Mesodermal cell (in vitro differentiated cells): ENCODE results near the gene UFD1.

Experiments
- H3K27ac ChIP-seq: 2 replicates; pipeline ENCODE4 v1.7.0; 2013; ENCODE audit warnings: mild to moderate bottlenecking, low read depth, low read length, moderate library complexity; ENCODE audit not compliant: severe bottlenecking
- H3K36me3 ChIP-seq: 2 replicates; pipeline ENCODE4 v1.7.1; 2013; ENCODE audit warnings: mild to moderate bottlenecking, low read length, moderate library complexity; ENCODE audit not compliant: control insufficient read depth, insufficient read depth
- H3K4me1 ChIP-seq: one replicate; pipeline ENCODE4 v1.7.1; 2013; ENCODE audit warnings: mild to moderate bottlenecking, low read length; ENCODE audit not compliant: insufficient read depth, control insufficient read depth, poor library complexity, severe bottlenecking
- H3K4me3 ChIP-seq: 2 replicates; pipeline ENCODE4 v1.7.0; 2013; ENCODE audit warnings: low read length, control low read depth, mild to moderate bottlenecking; ENCODE audit not compliant: insufficient read depth, poor library complexity, severe bottlenecking; ENCODE audit errors: extremely low read depth
- H3K9me3 ChIP-seq: 2 replicates; pipeline ENCODE4 v1.7.1; 2013; ENCODE audit warnings: mild to moderate bottlenecking, low read length, moderate library complexity; ENCODE audit not compliant: control insufficient read depth
- WGBS, 2 experiments: methylation state at CpG; one replicate each; pipeline ENCODE4 v1.1.5; 2013; ENCODE audit warnings: missing lambda C conversion rate in 2 of 2; ENCODE audit not compliant: insufficient coverage in 2 of 2; 5-methylcytosine and 5-hydroxymethylcytosine counted together

Gene UFD1

DNA sequence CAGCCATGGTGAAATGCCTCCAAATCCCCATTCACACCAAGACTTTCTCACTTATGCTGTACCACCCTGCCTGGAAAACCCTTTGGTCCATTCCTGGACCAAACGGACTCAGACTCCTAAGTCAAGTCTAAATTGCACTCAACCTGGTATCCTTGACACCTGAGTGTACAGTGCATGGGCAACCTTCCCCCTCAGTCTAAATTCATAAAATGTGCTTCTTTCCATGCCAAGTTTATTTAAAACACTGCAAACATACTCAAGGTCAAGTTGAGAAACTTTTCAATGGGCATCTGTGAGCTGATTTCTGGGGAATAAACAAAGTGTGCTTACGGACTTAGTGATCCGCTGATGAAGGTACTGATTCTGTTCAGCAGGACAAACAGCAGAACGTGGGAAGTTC lies 73.9 kb downstream of the UFD1 start:
- 93 to 100% methylated on average over 1 to 3 of the region's 4 CpGs for WGBS, 2 experiments
- no peaks in the 10 kb centered on the region for H3K9me3 ChIP-seq
- no peaks in the 10 kb centered on the region for H3K4me1 ChIP-seq
- no peak overlapping the region for H3K4me3 ChIP-seq
- H3K27ac ChIP-seq = no peak overlapping the region
- H3K36me3 ChIP-seq = peaks cover 77% of the 10 kb centered on the region

DNA sequence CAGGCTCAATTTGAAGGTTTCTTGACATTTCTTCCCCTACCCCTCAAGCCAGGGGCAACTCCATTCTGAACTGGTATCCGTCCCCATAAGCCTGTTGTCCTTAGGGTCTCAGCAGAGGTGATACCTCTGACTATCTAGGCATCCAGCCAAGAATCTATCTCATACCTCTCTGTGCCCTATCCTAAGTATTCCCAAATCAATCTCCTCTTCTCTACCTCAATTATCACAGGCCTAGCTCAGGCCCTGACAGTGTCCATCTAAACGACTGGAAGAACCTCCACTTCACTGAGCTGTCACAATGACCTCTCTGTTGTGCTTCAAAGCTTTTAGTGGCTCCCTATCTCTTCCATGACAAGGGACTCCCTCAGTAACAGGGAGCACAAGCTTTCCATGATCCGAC lies 74.3 kb downstream of the UFD1 start:
- H3K36me3 ChIP-seq = peaks cover 75% of the 10 kb centered on the region
- 94% methylated on average over 3 of the region's 3 CpGs for WGBS, 2 experiments
- H3K27ac ChIP-seq = no peak overlapping the region
- H3K4me3 ChIP-seq = no peak overlapping the region
- no peaks in the 10 kb centered on the region for H3K9me3 ChIP-seq
- no peaks in the 10 kb centered on the region for H3K4me1 ChIP-seq

DNA sequence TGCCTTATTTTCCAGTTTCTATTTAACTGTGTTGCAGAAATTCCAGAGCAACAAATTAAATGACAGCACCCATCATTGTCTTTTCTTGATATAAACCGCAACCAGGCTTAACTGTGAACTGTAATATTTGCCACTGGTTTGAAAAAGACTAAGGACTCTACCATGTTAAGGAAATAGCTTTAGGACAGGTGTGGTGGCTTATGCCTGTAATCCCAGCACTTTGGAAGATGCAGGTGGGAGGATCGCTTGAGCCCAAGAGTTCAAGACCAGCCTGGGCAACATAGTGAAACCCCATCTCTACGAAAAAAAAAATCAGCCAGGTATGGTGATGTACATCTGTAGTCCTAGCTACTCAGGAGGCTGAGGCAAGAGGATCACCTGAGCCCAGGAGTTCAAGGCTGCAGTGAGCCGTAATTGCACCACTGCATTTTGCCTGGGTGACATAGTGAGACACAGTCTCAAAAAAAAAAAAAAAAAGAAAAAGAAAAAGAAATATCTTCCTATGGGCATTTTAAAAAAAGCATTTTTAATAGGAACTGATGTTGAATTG lies 76.3 kb downstream of the UFD1 start:
- no peaks in the 10 kb centered on the region for H3K4me1 ChIP-seq
- WGBS, 2 experiments = 94 to 100% methylated on average over 2 to 3 of the region's 4 CpGs
- H3K4me3 ChIP-seq = no peak overlapping the region
- H3K27ac ChIP-seq = no peak overlapping the region
- no peaks in the 10 kb centered on the region for H3K9me3 ChIP-seq
- H3K36me3 ChIP-seq = peaks cover 72% of the 10 kb centered on the region

DNA sequence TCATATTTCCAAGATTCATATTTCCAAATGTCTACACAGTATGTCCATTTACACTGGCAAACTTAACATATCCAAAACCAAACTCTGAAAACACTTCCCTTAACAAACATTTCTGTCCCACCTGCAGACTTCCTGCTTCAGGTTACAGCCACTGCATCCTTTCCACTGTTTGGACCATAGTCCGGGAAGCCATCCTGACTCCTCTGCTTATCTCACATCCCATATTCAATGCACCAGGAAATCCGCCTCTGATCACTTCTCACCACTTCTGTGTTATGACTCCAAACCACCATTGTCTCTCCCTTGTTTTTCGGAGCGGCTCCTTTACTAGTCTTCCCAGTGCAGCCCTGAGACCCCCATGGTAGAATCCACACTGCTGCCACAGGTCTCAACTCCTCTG lies 77.5 kb downstream of the UFD1 start:
- WGBS, 2 experiments = 94 to 96% methylated on average over 4 of the region's 4 CpGs
- no peaks in the 10 kb centered on the region for H3K9me3 ChIP-seq
- no peaks in the 10 kb centered on the region for H3K4me1 ChIP-seq
- no peak overlapping the region for H3K4me3 ChIP-seq
- H3K36me3 ChIP-seq = peaks cover 73% of the 10 kb centered on the region
- H3K27ac ChIP-seq = no peak overlapping the region

DNA sequence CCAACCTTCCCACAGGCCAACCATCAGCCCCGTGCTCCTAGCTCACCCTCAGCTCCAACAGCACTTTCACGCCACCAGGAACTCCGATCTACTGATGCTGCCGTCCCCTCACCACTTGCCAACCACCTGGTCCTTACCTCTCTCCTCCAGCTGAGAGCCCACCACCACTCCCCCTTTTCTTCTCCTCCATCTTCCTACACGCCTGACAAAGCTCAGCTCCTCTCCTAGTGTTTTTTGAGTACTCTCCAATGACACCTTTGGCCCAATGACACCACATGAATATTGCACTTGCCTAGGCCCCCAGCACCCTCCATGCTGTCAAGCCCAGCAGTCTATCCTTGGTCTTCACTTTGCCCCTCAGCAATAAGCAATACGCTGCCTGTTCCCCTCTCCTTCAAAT lies 78.1 kb downstream of the UFD1 start:
- WGBS, 2 experiments = 96 to 97% methylated on average over 6 of the region's 6 CpGs

More for the DNA sequence above, 78.1 kb downstream of the UFD1 start:
- H3K27ac ChIP-seq = no peak overlapping the region
- no peaks in the 10 kb centered on the region for H3K9me3 ChIP-seq
- no peaks in the 10 kb centered on the region for H3K4me1 ChIP-seq
- no peak overlapping the region for H3K4me3 ChIP-seq
- peaks cover 75% of the 10 kb centered on the region for H3K36me3 ChIP-seq
